WTC11 (cell line): Measurements from ENCODE around the gene RPL34. TPM values are rescaled to one million over a fixed set of nuclear protein-coding genes. Genes with fewer than 3 reads are reported as not detected.

Source experiments
- ATAC-seq: fragments of 200-7000 bp; cut with Tn5 transposase; 2 replicates; pipeline ENCODE4 v1.10.0; 2021; ENCODE audit warnings: mild to moderate bottlenecking, moderate library complexity
- CTCF ChIA-PET: fragments of 300-600 bp; sonication (Branson Sonifier 250); formaldehyde crosslinking; loops from one replicate; lab custom pipeline; 2021; ENCODE audit warnings: antibody characterized with exemption; lab: Charles Lee
- POLR2A ChIA-PET: fragments of 350-600 bp; sonication (Branson Sonifier 250); formaldehyde crosslinking; loops from one replicate; lab custom pipeline; 2021; ENCODE audit warnings: antibody characterized with exemption; lab: Charles Lee
- DNase-seq: peaks from one replicate; pipeline ENCODE4 v3.0.0; 2021; ENCODE audit warnings: low spot score
- H3K27ac Mint-ChIP-seq: 2 replicates; pipeline ENCODE4 v1.8.0; 2021; ENCODE audit warnings: mixed read lengths
- H3K27me3 Mint-ChIP-seq: 2 replicates; pipeline ENCODE4 v1.8.0; 2021; ENCODE audit warnings: low read depth, mild to moderate bottlenecking, moderate library complexity, mixed read lengths
- H3K36me3 Mint-ChIP-seq: 2 replicates; pipeline ENCODE4 v1.8.0; 2021; ENCODE audit warnings: mixed read lengths
- H3K4me1 Mint-ChIP-seq: 2 replicates; pipeline ENCODE4 v1.8.0; 2022; ENCODE audit warnings: mixed read lengths
- H3K4me3 Mint-ChIP-seq: 2 replicates; pipeline ENCODE4 v1.8.0; 2021; ENCODE audit warnings: mild to moderate bottlenecking, moderate library complexity, mixed read lengths
- H3K9me3 Mint-ChIP-seq: 2 replicates; pipeline ENCODE4 v1.8.0; 2021; ENCODE audit warnings: mixed read lengths
- ETV6 ChIP-seq: sonication (generic); formaldehyde crosslinking; IDR thresholded peaks from 2 replicates; pipeline ENCODE4 v1.8.1; 2022; ENCODE audit warnings: mild to moderate bottlenecking, missing genetic modification reagents
- FOXJ3 ChIP-seq: sonication (generic); formaldehyde crosslinking; IDR thresholded peaks from 2 replicates; pipeline ENCODE4 v1.9.0; 2021; ENCODE audit warnings: missing genetic modification reagents, mild to moderate bottlenecking, borderline replicate concordance
- FOXK1 ChIP-seq: sonication (generic); formaldehyde crosslinking; IDR thresholded peaks from 2 replicates; pipeline ENCODE4 v1.8.0; 2022; ENCODE audit warnings: mild to moderate bottlenecking, moderate library complexity, missing genetic modification reagents
- FOXP1 ChIP-seq: sonication (generic); formaldehyde crosslinking; IDR thresholded peaks from 2 replicates; pipeline ENCODE4 v1.8.0; 2022; ENCODE audit warnings: missing genetic modification reagents, mild to moderate bottlenecking, moderate library complexity, borderline replicate concordance
- GABPB1 ChIP-seq: sonication (generic); formaldehyde crosslinking; IDR thresholded peaks from 2 replicates; pipeline ENCODE4 v1.8.1; 2023; ENCODE audit warnings: mild to moderate bottlenecking, missing genetic modification reagents
- GTF2I ChIP-seq: fragments of 250-450 bp; sonication (Bioruptor Pico); conservative IDR thresholded peaks from 2 replicates; pipeline ENCODE4 v1.4.0; 2021; ENCODE audit warnings: mild to moderate bottlenecking
- HMGA2 ChIP-seq: fragments of 250-450 bp; sonication (Bioruptor Pico); IDR thresholded peaks from 2 replicates; pipeline ENCODE4 v1.4.0; 2021; ENCODE audit warnings: mild to moderate bottlenecking, moderate library complexity
- IRF2 ChIP-seq: sonication (generic); formaldehyde crosslinking; IDR thresholded peaks from 2 replicates; pipeline ENCODE4 v1.8.0; 2022; ENCODE audit warnings: low read depth, missing genetic modification reagents, borderline replicate concordance
- KAT7 ChIP-seq: sonication (generic); formaldehyde crosslinking; IDR thresholded peaks from 2 replicates; pipeline ENCODE4 v1.8.1; 2023; ENCODE audit warnings: missing genetic modification reagents, mild to moderate bottlenecking, borderline replicate concordance
- MAX ChIP-seq: sonication (generic); formaldehyde crosslinking; IDR thresholded peaks from 2 replicates; pipeline ENCODE4 v1.8.0; 2022; ENCODE audit warnings: mild to moderate bottlenecking, missing genetic modification reagents
- NR2C2 ChIP-seq: sonication (generic); formaldehyde crosslinking; IDR thresholded peaks from 2 replicates; pipeline ENCODE4 v1.8.0; 2022; ENCODE audit warnings: mild to moderate bottlenecking, missing genetic modification reagents
- SP1 ChIP-seq: sonication (generic); formaldehyde crosslinking; conservative IDR thresholded peaks from 2 replicates; pipeline ENCODE4 v1.8.1; 2022; ENCODE audit warnings: missing genetic modification reagents
- USF2 ChIP-seq: sonication (generic); formaldehyde crosslinking; IDR thresholded peaks from 2 replicates; pipeline ENCODE4 v1.8.1; 2023; ENCODE audit warnings: mild to moderate bottlenecking, missing genetic modification reagents, moderate library complexity
- ZNF532 ChIP-seq: fragments of 250-450 bp; sonication (Bioruptor Pico); IDR thresholded peaks from 2 replicates; pipeline ENCODE4 v1.9.0; 2021; ENCODE audit warnings: mild to moderate bottlenecking, borderline replicate concordance
- total RNA-seq: library from RNA; stranded (reverse); gene quantifications from 3 replicates; pipeline ENCODE4 v1.2.3, GENCODE V29; 2021
- TF ChIP-seq, protein P1 (sequence below): sonication (generic); formaldehyde crosslinking; IDR thresholded peaks from 2 replicates; pipeline ENCODE4 v1.8.1; 2022; ENCODE audit warnings: missing genetic modification reagents, borderline replicate concordance
- TF ChIP-seq, protein P2 (sequence below): fragments of 250-450 bp; sonication (Bioruptor Pico); IDR thresholded peaks from 2 replicates; pipeline ENCODE4 v1.9.0; 2021; ENCODE audit warnings: mild to moderate bottlenecking

The RPL34 gene
- total RNA-seq, 1 experiment from 2014 or later, result 1,253 TPM

- no peak for TF ChIP-seq GTF2I (CRISPR knock-in tag)
These were observed 26.3 kb downstream of the RPL34 start (continued) for GRCh38 chr4:108646706-108647105.

DNA sequence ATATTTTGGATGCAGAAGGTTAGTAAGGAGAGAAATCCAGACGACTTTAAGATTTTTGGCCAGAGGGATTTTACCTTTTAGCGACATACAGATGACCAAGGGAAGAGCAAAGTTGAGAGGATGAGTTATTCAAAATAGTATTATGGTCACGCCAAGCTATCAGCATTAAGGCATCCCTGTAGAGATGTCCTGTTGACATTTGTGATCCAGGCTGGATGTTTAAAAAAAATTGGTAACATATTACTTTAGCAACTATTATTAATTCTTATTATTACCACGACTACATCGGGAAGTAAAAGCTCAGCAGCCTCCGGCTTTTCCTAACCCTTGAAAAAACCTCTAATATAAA lies 29.5 kb downstream of the RPL34 start:
- no peaks in the 10 kb centered on the region for H3K9me3 Mint-ChIP-seq
- DNase-seq (no peak), ATAC-seq (peak; percentile 27)
- TF ChIP-seq, protein P1, sequence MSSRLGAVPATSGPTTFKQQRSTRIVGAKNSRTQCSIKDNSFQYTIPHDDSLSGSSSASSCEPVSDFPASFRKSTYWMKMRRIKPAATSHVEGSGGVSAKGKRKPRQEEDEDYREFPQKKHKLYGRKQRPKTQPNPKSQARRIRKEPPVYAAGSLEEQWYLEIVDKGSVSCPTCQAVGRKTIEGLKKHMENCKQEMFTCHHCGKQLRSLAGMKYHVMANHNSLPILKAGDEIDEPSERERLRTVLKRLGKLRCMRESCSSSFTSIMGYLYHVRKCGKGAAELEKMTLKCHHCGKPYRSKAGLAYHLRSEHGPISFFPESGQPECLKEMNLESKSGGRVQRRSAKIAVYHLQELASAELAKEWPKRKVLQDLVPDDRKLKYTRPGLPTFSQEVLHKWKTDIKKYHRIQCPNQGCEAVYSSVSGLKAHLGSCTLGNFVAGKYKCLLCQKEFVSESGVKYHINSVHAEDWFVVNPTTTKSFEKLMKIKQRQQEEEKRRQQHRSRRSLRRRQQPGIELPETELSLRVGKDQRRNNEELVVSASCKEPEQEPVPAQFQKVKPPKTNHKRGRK (CRISPR knock-in tag), result no peak
- TF ChIP-seq NR2C2 (CRISPR knock-in tag), result no peak
- peaks cover 6% of the 10 kb centered on the region; the same call in 1 of the 2 replicates for H3K4me1 Mint-ChIP-seq
- ChIA-PET POLR2A (interaction anchor here (0.5 to 0.6 kb wide), 3 partner anchors 9 to 69 kb away, joined by 3 to 4 read pairs (median 3); no protein-coding TSS in a partner anchor), CTCF (interaction anchor here (1.0 to 1.2 kb wide), 4 partner anchors 21 to 631 kb away, joined by 3 to 4 read pairs (median 3); no protein-coding TSS in a partner anchor)
- peak overlapping the region; percentile 96 for H3K4me3 Mint-ChIP-seq
- no peaks in the 10 kb centered on the region for H3K27me3 Mint-ChIP-seq
- H3K36me3 Mint-ChIP-seq, result peaks cover 11% of the 10 kb centered on the region
- H3K27ac Mint-ChIP-seq, result peak overlapping the region; percentile 80

- peak within 1 kb of the TSS; percentile 96 for H3K4me3 Mint-ChIP-seq
- H3K36me3 Mint-ChIP-seq, result peaks cover 11% of the 10 kb centered on the region
- ATAC-seq (peak; percentile 96), DNase-seq (peak; percentile 96)
- no peaks in the 10 kb centered on the region for H3K27me3 Mint-ChIP-seq
- ChIA-PET CTCF (interaction anchor here (1.0 to 1.2 kb wide), 4 partner anchors 22 to 632 kb away, joined by 3 to 4 read pairs (median 3); no protein-coding TSS in a partner anchor), POLR2A (interaction anchor here (0.5 to 0.6 kb wide), 3 partner anchors 8 to 68 kb away, joined by 3 to 4 read pairs (median 3); no protein-coding TSS in a partner anchor)
- H3K4me1 Mint-ChIP-seq, result peaks cover 6% of the 10 kb centered on the region; the same call in 1 of the 2 replicates
- TF ChIP-seq USF2 (CRISPR knock-in tag) (0 out of 2 replicates have a peak, but pooled peaks have one; percentile 21), KAT7 (CRISPR knock-in tag) (no peak), FOXK1 (CRISPR knock-in tag) (peak; percentile 24; the same call in 1 of the 2 replicates), HMGA2 (CRISPR knock-in tag) (peak; percentile 80), FOXP1 (peak; percentile 18; the same call in 1 of the 2 replicates), IRF2 (CRISPR knock-in tag) (no peak), ZNF532 (CRISPR knock-in tag) (no peak), ETV6 (peak; percentile 21; the same call in 1 of the 2 replicates), FOXJ3 (CRISPR knock-in tag) (no peak), GABPB1 (peak; percentile 25; the same call in 1 of the 2 replicates), MAX (CRISPR knock-in tag) (peak; percentile 80; the same call in 1 of the 2 replicates), SP1 (CRISPR knock-in tag) (peak; percentile 86)
- TF ChIP-seq, protein P2, sequence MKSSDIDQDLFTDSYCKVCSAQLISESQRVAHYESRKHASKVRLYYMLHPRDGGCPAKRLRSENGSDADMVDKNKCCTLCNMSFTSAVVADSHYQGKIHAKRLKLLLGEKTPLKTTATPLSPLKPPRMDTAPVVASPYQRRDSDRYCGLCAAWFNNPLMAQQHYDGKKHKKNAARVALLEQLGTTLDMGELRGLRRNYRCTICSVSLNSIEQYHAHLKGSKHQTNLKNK, result no peak
- H3K9me3 Mint-ChIP-seq, result no peaks in the 10 kb centered on the region
- H3K27ac Mint-ChIP-seq, result peak within 1 kb of the TSS; percentile 97
These were observed 30.0 kb downstream of the RPL34 start, which contains the start of gene OSTC for GRCh38 chr4:108650212-108651013. OSTC (plus strand) TSS chr4:108650599; CDS start chr4:108650656, 57 bp downstream.
